Lung (tissue), 12 donors: ENCODE data around the gene TNS3. TPM values are rescaled to one million over a fixed set of nuclear protein-coding genes. Genes with fewer than 3 reads are reported as not detected.

Experiments used
- ATAC-seq: fragments of 200-7000 bp; cut with Tn5 transposase; one replicate; pipeline ENCODE4 v1.9.1; 2020; ENCODE audit warnings: moderate number of reproducible peaks; ENCODE audit not compliant: insufficient read depth, low FRiP score
- DNase-seq, 3 donors: peaks; one replicate each; pipeline ENCODE4 v3.0.0-alpha.2; 2013 to 2017
- H3K27ac ChIP-seq, 2 donors: one replicate each; pipeline ENCODE4 v1.5.1; 2013; ENCODE audit warnings: mild to moderate bottlenecking in 2 of 2, moderate library complexity in 2 of 2, control low read depth in 1 of 2, inconsistent platforms in 1 of 2, low read depth in 1 of 2, low read length in 1 of 2
- H3K27me3 ChIP-seq, 3 donors: one replicate each; pipeline ENCODE4 v1.5.1; 2013; ENCODE audit warnings: low read length in 2 of 3; ENCODE audit not compliant: control insufficient read depth in 3 of 3, insufficient read depth in 3 of 3
- H3K36me3 ChIP-seq, 4 donors: one replicate each; pipeline ENCODE4 v1.5.1; 2013; ENCODE audit warnings: low read length in 4 of 4, mild to moderate bottlenecking in 1 of 4, moderate library complexity in 1 of 4; ENCODE audit not compliant: control insufficient read depth in 4 of 4, insufficient read depth in 4 of 4
- H3K4me1 ChIP-seq, 5 donors: one replicate each; pipeline ENCODE4 v1.5.1; 2013; ENCODE audit warnings: low read length in 5 of 5, mild to moderate bottlenecking in 2 of 5, moderate library complexity in 1 of 5; ENCODE audit not compliant: control insufficient read depth in 5 of 5, insufficient read depth in 5 of 5
- H3K4me3 ChIP-seq: one replicate; pipeline ENCODE4 v1.5.1; 2013; ENCODE audit warnings: mild to moderate bottlenecking, control low read depth, moderate library complexity
- H3K9ac ChIP-seq, 2 donors: one replicate each; pipeline ENCODE4 v1.5.1; 2013; ENCODE audit warnings: low read length in 2 of 2, control low read depth in 1 of 2; ENCODE audit not compliant: insufficient read depth in 1 of 2
- H3K9me3 ChIP-seq, 4 donors: one replicate each; pipeline ENCODE4 v1.5.1; 2013; ENCODE audit warnings: low read length in 3 of 4, mild to moderate bottlenecking in 1 of 4, moderate library complexity in 1 of 4; ENCODE audit not compliant: control insufficient read depth in 4 of 4, insufficient read depth in 3 of 4
- WGBS, 2 donors: extraction: QIAGEN DNeasy Blood & Tissue Kit; methylation state at CpG; one replicate each; pipeline ENCODE4 v1.1.7; 2013; 5-methylcytosine and 5-hydroxymethylcytosine counted together
- polyA plus RNA-seq, 2 donors: library from polyadenylated mRNA; stranded (reverse); fragments of 200-250 nt; gene quantifications; one replicate each; pipeline ENCODE4 v1.2.1, GENCODE V29; 2013
- total RNA-seq, 2 donors: library from RNA; depleted of rRNA in 1 of 2; stranded (reverse); fragments of >200 nt in 1 of 2; gene quantifications; one replicate each; pipeline ENCODE4 v1.2.1, GENCODE V29; 2014 to 2021
- TF ChIP-seq, protein P1 (sequence below): IDR thresholded peaks from 2 replicates; pipeline ENCODE4 v1.5.1; 2012; ENCODE audit warnings: mild to moderate bottlenecking; ENCODE audit errors: control extremely low read depth, extremely low read depth
- donor health status: control.
- donor health status: control.
- donor health status: Bipolar disorder and iron deficiency.
- donor health status: healthy.
- donor health status: DM: yes; HTN: yes; CAD: no.

Gene TNS3
- total and polyA plus RNA-seq, 4 donors, result 23.8 to 140 (median 85.7) TPM

- Histone ChIP-seq H3K4me1 (peaks cover 0 to under 1% (median 0%) of the 10 kb centered on the region in 5 donors), H3K9me3 (peaks cover 0 to 2% (median 0%) of the 10 kb centered on the region in 4 donors), H3K27me3 (no peaks in the 10 kb centered on the region), H3K4me3 (no peak overlapping the region), H3K36me3 (peaks cover 0 to 76% (median 68%) of the 10 kb centered on the region in 4 donors), H3K9ac (no peak overlapping the region), H3K27ac (no peak overlapping the region)
- TF ChIP-seq, protein P1, sequence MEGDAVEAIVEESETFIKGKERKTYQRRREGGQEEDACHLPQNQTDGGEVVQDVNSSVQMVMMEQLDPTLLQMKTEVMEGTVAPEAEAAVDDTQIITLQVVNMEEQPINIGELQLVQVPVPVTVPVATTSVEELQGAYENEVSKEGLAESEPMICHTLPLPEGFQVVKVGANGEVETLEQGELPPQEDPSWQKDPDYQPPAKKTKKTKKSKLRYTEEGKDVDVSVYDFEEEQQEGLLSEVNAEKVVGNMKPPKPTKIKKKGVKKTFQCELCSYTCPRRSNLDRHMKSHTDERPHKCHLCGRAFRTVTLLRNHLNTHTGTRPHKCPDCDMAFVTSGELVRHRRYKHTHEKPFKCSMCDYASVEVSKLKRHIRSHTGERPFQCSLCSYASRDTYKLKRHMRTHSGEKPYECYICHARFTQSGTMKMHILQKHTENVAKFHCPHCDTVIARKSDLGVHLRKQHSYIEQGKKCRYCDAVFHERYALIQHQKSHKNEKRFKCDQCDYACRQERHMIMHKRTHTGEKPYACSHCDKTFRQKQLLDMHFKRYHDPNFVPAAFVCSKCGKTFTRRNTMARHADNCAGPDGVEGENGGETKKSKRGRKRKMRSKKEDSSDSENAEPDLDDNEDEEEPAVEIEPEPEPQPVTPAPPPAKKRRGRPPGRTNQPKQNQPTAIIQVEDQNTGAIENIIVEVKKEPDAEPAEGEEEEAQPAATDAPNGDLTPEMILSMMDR, result no peak
- no peak for DNase-seq
- 92 to 95% methylated on average over 3 of the region's 3 CpGs for WGBS, 2 donors
- no peak for ATAC-seq
These were observed 300.8 kb downstream of the TNS3 start for GRCh38 chr7:47281161-47281560.

GRCh38 chr7:47280114-47280513 is 301.8 kb downstream of the TNS3 start:
- peaks cover 0 to 73% (median 67%) of the 10 kb centered on the region in 4 donors for H3K36me3 ChIP-seq
- no peaks in the 10 kb centered on the region for H3K27me3 ChIP-seq
- 78 to 86% methylated on average over 4 of the region's 4 CpGs for WGBS, 2 donors
- no peak overlapping the region for H3K27ac ChIP-seq
- no peak overlapping the region for H3K9ac ChIP-seq
- ATAC-seq (no peak), DNase-seq (no peak)
- peaks cover 0 to 2% (median 0%) of the 10 kb centered on the region in 4 donors for H3K9me3 ChIP-seq
- TF ChIP-seq, protein P1, result no peak
- H3K4me1 ChIP-seq, result no peaks in the 10 kb centered on the region
- H3K4me3 ChIP-seq, result no peak overlapping the region

GRCh38 chr7:47278043-47278442 is 303.9 kb downstream of the TNS3 start:
- DNase-seq (no peak), ATAC-seq (no peak)
- H3K4me1 ChIP-seq, result no peaks in the 10 kb centered on the region
- no peak overlapping the region for H3K27ac ChIP-seq
- H3K36me3 ChIP-seq, result peaks cover 0 to 55% (median 46%) of the 10 kb centered on the region in 4 donors
- no peak overlapping the region for H3K4me3 ChIP-seq
- H3K9me3 ChIP-seq, result no peaks in the 10 kb centered on the region
- TF ChIP-seq, protein P1, result no peak
- no peak overlapping the region for H3K9ac ChIP-seq
- 85 to 91% methylated on average over 6 of the region's 6 CpGs for WGBS, 2 donors
- H3K27me3 ChIP-seq, result no peaks in the 10 kb centered on the region

DNA sequence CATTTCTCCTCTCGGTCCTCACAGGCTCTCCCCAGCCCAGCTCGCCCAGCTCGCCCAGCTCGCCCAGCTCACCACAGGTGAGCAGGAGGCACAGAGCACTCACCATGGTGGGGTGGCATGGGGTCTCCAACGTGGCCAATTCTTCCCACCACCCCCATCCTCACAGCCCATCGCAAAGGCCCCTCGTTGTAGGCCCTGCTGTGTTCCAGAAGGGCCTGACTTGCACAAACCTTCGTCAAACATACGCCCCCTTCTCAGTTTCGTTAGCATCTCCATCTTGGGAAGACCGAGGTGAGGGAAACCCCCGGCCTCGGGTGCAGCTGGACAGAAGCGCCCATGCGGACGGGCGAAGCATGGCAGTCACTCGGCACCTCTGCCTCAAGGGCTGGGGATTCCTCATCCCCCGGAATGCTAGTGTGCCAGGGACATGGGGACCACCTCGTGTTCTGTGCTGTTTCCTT is 304.6 kb downstream of the TNS3 start:
- H3K9ac ChIP-seq, result no peak overlapping the region
- H3K36me3 ChIP-seq, result peaks cover 0 to 49% (median 39%) of the 10 kb centered on the region in 4 donors
- no peaks in the 10 kb centered on the region for H3K4me1 ChIP-seq
- H3K27me3 ChIP-seq, result no peaks in the 10 kb centered on the region
- DNase-seq (no peak), ATAC-seq (no peak)
- TF ChIP-seq, protein P1, result no peak
- H3K9me3 ChIP-seq, result no peaks in the 10 kb centered on the region
- 91% methylated on average over 20 of the region's 20 CpGs for WGBS, 2 donors
- no peak overlapping the region for H3K27ac ChIP-seq
- H3K4me3 ChIP-seq, result no peak overlapping the region
